Stomach (tissue), 9 donors: ENCODE measurements around the gene PRTN3. TPM values are rescaled to one million over a fixed set of nuclear protein-coding genes. Genes with fewer than 3 reads are reported as not detected.

Experiments used
- DNase-seq, 2 donors: peaks; one replicate each; pipeline versions ENCODE4 v3.0.0 to v3.0.0-alpha.2; 2013 to 2019
- H3K27ac ChIP-seq, 5 donors: fragments of 200-600 bp in 4 of 5; sonication (generic) in 4 of 5; one replicate each; pipeline ENCODE4 v1.5.1; 2013 to 2019; ENCODE audit warnings: mild to moderate bottlenecking in 1 of 5, moderate library complexity in 1 of 5
- H3K27me3 ChIP-seq, 3 donors: fragments of 200-600 bp; sonication (generic); one replicate each; pipeline ENCODE4 v1.5.1; 2017 to 2019; ENCODE audit warnings: mixed run types in 1 of 3
- H3K36me3 ChIP-seq, 4 donors: fragments of 200-600 bp; sonication (generic); 1 replicate in 3 of 4; 2 replicates in 1 of 4; pipeline ENCODE4 v1.5.1; 2016 to 2019
- H3K4me1 ChIP-seq, 4 donors: fragments of 200-600 bp; sonication (generic); one replicate each; pipeline ENCODE4 v1.5.1; 2016 to 2019
- H3K4me3 ChIP-seq, 4 donors: fragments of 200-600 bp; sonication (generic) in 3 of 4; one replicate each; pipeline ENCODE4 v1.5.1; 2016 to 2019; ENCODE audit warnings: mild to moderate bottlenecking in 1 of 4
- H3K9me3 ChIP-seq, 4 donors: fragments of 200-600 bp; sonication (generic); one replicate each; pipeline ENCODE4 v1.5.1; 2016 to 2019
- EP300 ChIP-seq: sonication (generic); formaldehyde crosslinking; IDR thresholded peaks from one replicate; pipeline ENCODE4 v1.6.1; 2017; ENCODE audit warnings: antibody characterized with exemption
- POLR2A ChIP-seq, 4 donors: fragments of 450-650 bp; IDR thresholded peaks; one replicate each; pipeline ENCODE4 v1.6.1; 2016; ENCODE audit warnings: antibody characterized with exemption in 4 of 4, control low read depth in 2 of 4, mild to moderate bottlenecking in 1 of 4, moderate library complexity in 1 of 4
- POLR2AphosphoS5 ChIP-seq, 3 donors: sonication (generic); formaldehyde crosslinking; IDR thresholded peaks; one replicate each; pipeline ENCODE4 v1.6.1; 2016; ENCODE audit warnings: antibody characterized with exemption in 3 of 3
- WGBS, 5 donors: extraction: QIAGEN DNeasy Blood & Tissue Kit in 3 of 5; methylation state at CpG; one replicate each; pipeline versions ENCODE4 v1.1.5 to v1.1.7; 2013 to 2018; 5-methylcytosine and 5-hydroxymethylcytosine counted together
- intact Hi-C: fragments of 100-400 bp; cut with DNase I; formaldehyde crosslinking; loops from one replicate; pipeline ENCODE4 v1.15.1; 2023; ENCODE audit warnings: low total_unique reads
- polyA plus RNA-seq, 3 donors: library from polyadenylated mRNA; stranded (reverse); fragments of 200-250 nt; gene quantifications; one replicate each; pipeline ENCODE4 v1.2.3, GENCODE V29; 2013
- total RNA-seq, 5 donors: library from RNA; depleted of rRNA; stranded (reverse); fragments of >200 nt; gene quantifications; one replicate each; pipeline versions ENCODE4 v1.1.0 to v1.2.3, GENCODE V29; 2014 to 2016
- TF ChIP-seq, protein P1 (sequence below), 7 experiments: fragments of 450-650 bp in 4 of 7; fragments of 200-600 bp in 3 of 7; sonication (generic) in 3 of 7; IDR thresholded peaks; one replicate each; pipeline ENCODE4 v1.5.1; 2016 to 2019; ENCODE audit warnings: antibody characterized with exemption in 7 of 7, control low read depth in 2 of 7, mild to moderate bottlenecking in 1 of 7
- donor health status: healthy with polysubstance abuse.
- donor health status: Bipolar disorder and iron deficiency.
- donor health status: healthy.

Gene PRTN3
- total and polyA plus RNA-seq, 8 donors, result 0.15 to 2.6 TPM; not detected in 6

DNA sequence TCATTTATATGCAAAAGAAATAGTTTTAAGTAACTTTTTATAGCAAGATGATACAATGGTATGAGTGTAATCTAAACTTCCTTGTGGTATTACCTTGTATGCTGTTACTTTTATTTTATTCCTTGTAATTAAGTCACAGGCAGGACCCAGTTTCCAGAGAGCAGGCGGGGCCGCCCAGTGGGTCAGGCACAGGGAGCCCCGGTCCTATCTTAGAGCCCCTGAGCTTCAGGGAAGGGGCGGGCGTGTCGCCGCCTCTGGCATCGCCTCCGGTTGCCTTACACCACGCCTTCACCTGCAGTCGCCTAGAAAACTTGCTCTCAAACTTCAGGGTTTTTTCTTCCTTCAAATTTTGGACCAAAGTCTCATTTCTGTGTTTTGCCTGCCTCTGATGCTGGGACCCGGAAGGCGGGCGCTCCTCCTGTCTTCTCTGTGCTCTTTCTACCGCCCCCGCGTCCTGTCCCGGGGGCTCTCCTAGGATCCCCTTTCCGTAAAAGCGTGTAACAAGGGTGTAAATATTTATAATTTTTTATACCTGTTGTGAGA, 29.2 kb upstream of the PRTN3 start:
- peaks cover 0 to 6% (median 0%) of the 10 kb centered on the region in 4 donors for H3K4me1 ChIP-seq
- DNase-seq, result no peak
- no peak overlapping the region for H3K4me3 ChIP-seq
- no peak for TF ChIP-seq POLR2AphosphoS5 (IDR thresholded peaks at IDR 0.05)
- TF ChIP-seq POLR2A (IDR thresholded peaks at IDR 0.05), result no peak
- TF ChIP-seq, protein P1, sequence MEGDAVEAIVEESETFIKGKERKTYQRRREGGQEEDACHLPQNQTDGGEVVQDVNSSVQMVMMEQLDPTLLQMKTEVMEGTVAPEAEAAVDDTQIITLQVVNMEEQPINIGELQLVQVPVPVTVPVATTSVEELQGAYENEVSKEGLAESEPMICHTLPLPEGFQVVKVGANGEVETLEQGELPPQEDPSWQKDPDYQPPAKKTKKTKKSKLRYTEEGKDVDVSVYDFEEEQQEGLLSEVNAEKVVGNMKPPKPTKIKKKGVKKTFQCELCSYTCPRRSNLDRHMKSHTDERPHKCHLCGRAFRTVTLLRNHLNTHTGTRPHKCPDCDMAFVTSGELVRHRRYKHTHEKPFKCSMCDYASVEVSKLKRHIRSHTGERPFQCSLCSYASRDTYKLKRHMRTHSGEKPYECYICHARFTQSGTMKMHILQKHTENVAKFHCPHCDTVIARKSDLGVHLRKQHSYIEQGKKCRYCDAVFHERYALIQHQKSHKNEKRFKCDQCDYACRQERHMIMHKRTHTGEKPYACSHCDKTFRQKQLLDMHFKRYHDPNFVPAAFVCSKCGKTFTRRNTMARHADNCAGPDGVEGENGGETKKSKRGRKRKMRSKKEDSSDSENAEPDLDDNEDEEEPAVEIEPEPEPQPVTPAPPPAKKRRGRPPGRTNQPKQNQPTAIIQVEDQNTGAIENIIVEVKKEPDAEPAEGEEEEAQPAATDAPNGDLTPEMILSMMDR (IDR thresholded peaks at IDR 0.05), result no peak
- TF ChIP-seq EP300, result no peak
- intact Hi-C loops, result no loop called here
- no peak overlapping the region for H3K27ac ChIP-seq
- 86 to 94% (median 91%) methylated on average over 20 of the region's 20 CpGs for WGBS, 5 donors
- H3K9me3 ChIP-seq, result no peaks in the 10 kb centered on the region
- peaks cover 62 to 72% (median 70%) of the 10 kb centered on the region in 4 donors for H3K36me3 ChIP-seq
- no peaks in the 10 kb centered on the region for H3K27me3 ChIP-seq

DNA sequence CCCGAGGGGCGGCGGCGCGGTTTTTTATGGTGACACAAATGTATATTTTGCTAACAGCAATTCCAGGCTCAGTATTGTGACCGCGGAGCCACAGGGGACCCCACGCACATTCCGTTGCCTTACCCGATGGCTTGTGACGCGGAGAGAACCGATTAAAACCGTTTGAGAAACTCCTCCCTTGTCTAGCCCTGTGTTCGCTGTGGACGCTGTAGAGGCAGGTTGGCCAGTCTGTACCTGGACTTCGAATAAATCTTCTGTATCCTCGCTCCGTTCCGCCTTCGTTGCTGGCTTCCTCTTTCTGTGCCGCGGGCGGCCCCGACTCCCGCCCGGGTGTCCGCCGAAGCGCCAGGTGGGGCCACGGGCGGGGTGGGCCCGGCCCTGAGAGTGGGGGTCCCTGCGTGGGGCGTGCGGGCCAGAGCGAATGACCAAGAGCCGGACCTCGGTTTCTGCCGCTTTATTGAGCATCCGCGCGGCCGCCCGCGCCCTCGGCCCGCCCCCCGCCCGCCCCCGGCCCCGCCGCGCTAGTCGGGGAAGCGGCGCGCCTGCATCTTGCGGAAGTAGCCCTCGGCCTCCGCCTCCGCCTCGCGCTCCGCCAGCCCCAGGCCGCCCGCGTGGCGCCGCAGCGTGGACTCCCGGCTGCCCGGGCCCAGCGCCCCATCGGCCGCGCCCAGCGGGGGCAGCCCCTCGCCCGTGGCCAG, 28.6 kb upstream of the PRTN3 start:
- TF ChIP-seq POLR2A (IDR thresholded peaks at IDR 0.05), result no peak
- TF ChIP-seq, protein P1 (IDR thresholded peaks at IDR 0.05), result no peak
- TF ChIP-seq EP300, result no peak
- no peak for TF ChIP-seq POLR2AphosphoS5 (IDR thresholded peaks at IDR 0.05)
- H3K27ac ChIP-seq, result no peak overlapping the region
- H3K4me3 ChIP-seq, result no peak overlapping the region
- 88 to 94% (median 90%) methylated on average over 45 to 80 of the region's 80 CpGs for WGBS, 5 donors
- H3K27me3 ChIP-seq, result no peaks in the 10 kb centered on the region
- no peaks in the 10 kb centered on the region for H3K9me3 ChIP-seq
- DNase-seq, result no peak
- intact Hi-C loops, result no loop called here
- H3K36me3 ChIP-seq, result peaks cover 56 to 66% (median 64%) of the 10 kb centered on the region in 4 donors
- peaks cover 0 to 1% (median 0%) of the 10 kb centered on the region in 4 donors for H3K4me1 ChIP-seq

DNA sequence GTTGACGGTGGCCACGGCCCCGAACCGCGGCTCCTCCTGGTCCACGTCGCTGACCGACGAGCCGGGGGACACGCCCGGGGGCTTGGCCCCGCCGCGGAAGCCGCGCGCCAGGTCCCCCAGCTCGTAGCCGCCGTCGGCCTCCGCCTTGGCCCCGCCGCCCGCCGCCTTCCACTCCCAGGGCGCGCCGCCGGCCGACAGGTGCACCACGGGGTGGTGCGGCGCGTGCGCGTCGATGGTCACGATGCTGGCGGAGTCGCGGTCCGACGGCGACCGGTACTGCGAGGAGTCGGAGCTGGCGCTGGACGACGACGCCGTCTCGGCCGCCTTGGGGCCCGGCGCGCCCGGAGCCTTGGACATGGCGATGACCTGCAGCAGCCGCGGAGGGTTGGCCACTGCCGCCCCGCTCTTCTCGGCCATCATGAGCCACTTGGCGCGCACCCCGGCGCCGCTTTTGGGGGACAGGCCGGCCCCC, 28.0 kb upstream of the PRTN3 start:
- no peaks in the 10 kb centered on the region for H3K4me1 ChIP-seq
- no peak overlapping the region for H3K27ac ChIP-seq

More for the DNA sequence above, 28.0 kb upstream of the PRTN3 start:
- no peak for DNase-seq
- WGBS, 5 donors, result 89 to 95% (median 94%) methylated on average over 41 to 72 of the region's 72 CpGs
- H3K27me3 ChIP-seq, result no peaks in the 10 kb centered on the region
- intact Hi-C loops, result no loop called here
- no peak overlapping the region for H3K4me3 ChIP-seq
- peaks cover 50 to 60% (median 58%) of the 10 kb centered on the region in 4 donors for H3K36me3 ChIP-seq
- no peak for TF ChIP-seq POLR2A (IDR thresholded peaks at IDR 0.05)
- TF ChIP-seq EP300, result no peak
- TF ChIP-seq, protein P1 (IDR thresholded peaks at IDR 0.05), result no peak
- no peak for TF ChIP-seq POLR2AphosphoS5 (IDR thresholded peaks at IDR 0.05)
- H3K9me3 ChIP-seq, result no peaks in the 10 kb centered on the region
